ENCODE results near the gene GRK1.
A peak's percentile ranks its signal among the peaks of the same experiment; 100 is the strongest.
"Not testable (repeated sequence)": the region's sequence is repeated elsewhere in the genome, so short reads cannot be mapped to it uniquely, and the experiment has no call there.

GRK1 gene

GRCh38 chr13:113722921-113723320 lies 55.9 kb downstream of the GRK1 start:
- no peak overlapping the region for H3K27ac ChIP-seq
- no peak for TF ChIP-seq CTCF (IDR thresholded peaks at IDR 0.05)
- no peak for TF ChIP-seq ZFX (IDR thresholded peaks at IDR 0.05; ENCODE audit: borderline replicate concordance)

- no peak for TF ChIP-seq CTCF (IDR thresholded peaks at IDR 0.05)
- H3K27ac ChIP-seq: no peak overlapping the region
Measured at GRCh38 chr13:113723410-113724015, 56.5 kb downstream of the GRK1 start.

- no peak for TF ChIP-seq ZFX (IDR thresholded peaks at IDR 0.05; ENCODE audit: borderline replicate concordance)
- TF ChIP-seq CTCF (IDR thresholded peaks at IDR 0.05): no peak
- H3K27ac ChIP-seq: no peak overlapping the region
Measured at GRCh38 chr13:113724016-113724758, 57.2 kb downstream of the GRK1 start.

GRCh38 chr13:113724780-113725315 lies 57.8 kb downstream of the GRK1 start:
- peak; percentile 54 for TF ChIP-seq CTCF (IDR thresholded peaks at IDR 0.05)
- no peak for TF ChIP-seq ZFX (IDR thresholded peaks at IDR 0.05; ENCODE audit: borderline replicate concordance)

GRCh38 chr13:113725329-113726105 lies 58.5 kb downstream of the GRK1 start:
- H3K27ac ChIP-seq: not testable (repeated sequence)

More at GRCh38 chr13:113724780-113725315, 57.8 kb downstream of the GRK1 start:
- no peak overlapping the region for H3K27ac ChIP-seq

- H3K27ac ChIP-seq: peak overlapping the region; percentile 64
Measured at GRCh38 chr13:113726106-113726821, 59.2 kb downstream of the GRK1 start.

GRCh38 chr13:113726961-113727411 lies 60.0 kb downstream of the GRK1 start:
- H3K27ac ChIP-seq: peak overlapping the region; percentile 64
- TF ChIP-seq ZFX (IDR thresholded peaks at IDR 0.05; ENCODE audit: borderline replicate concordance): no peak
- no peak for TF ChIP-seq CTCF (IDR thresholded peaks at IDR 0.05)

Data from 22Rv1 (cell line).